D341Med (cell line): ENCODE data around the gene BTRC.

Experiments
- DNase-seq: peaks from one replicate; pipeline ENCODE4 v3.0.0; 2012; ENCODE audit warnings: low spot score

Gene BTRC

DNA sequence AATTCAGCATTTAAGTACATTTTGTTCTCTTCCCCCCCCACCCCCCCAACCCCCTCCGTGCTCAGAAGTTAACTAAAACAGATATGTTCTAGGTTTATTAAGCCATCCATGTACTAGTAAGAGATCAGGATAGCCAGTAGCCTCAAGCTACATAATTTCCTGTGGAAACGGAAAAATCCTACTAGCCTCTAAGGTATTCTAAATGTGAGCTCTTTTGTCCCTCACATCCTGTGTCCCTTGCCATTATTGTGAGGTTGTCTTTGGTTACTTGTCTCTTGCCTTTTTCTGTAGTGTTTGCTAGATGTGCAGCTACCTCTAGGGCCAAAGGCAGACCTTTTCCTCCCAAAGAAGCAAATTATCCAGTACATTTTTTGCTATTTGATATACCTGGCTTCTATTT lies 92.1 kb downstream of the BTRC start:
- DNase-seq, result no peak

DNA sequence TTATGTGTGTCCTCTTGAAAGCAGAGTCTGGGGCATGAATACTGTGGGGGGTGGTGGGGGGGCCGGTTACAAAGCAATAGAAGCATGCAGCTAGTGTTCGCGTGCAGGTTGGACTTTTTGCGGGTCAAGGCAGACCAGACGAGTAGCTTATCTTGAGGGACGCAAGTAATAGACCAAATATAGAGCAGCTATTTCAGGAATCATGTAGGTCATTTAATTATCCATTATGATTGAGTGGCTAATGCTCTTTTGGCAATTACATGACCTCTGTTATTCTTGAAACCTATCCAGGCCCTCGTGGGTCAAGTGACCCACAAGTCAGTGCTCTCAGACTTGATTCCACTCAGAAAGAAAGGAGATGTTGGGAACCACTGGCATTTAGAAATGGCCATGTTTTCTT lies 93.0 kb downstream of the BTRC start:
- DNase-seq, result no peak

DNA sequence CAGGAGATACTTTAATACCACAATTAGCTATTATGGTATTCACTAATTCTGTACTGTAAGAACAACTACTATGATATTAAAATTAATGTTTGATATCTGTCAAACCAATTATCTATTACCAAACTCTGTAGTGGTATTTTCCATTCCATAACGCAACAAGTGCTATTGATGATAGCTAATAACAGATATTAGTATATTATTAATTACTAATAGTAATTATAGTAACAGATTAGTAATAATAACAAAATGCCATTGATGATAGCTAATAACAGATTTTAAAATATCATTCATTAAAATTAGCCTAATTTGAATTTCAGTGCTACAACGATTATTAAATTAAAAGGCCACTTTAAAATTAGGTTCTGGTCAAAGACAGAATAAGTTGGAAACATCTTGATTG lies 93.5 kb downstream of the BTRC start:
- DNase-seq, result no peak

DNA sequence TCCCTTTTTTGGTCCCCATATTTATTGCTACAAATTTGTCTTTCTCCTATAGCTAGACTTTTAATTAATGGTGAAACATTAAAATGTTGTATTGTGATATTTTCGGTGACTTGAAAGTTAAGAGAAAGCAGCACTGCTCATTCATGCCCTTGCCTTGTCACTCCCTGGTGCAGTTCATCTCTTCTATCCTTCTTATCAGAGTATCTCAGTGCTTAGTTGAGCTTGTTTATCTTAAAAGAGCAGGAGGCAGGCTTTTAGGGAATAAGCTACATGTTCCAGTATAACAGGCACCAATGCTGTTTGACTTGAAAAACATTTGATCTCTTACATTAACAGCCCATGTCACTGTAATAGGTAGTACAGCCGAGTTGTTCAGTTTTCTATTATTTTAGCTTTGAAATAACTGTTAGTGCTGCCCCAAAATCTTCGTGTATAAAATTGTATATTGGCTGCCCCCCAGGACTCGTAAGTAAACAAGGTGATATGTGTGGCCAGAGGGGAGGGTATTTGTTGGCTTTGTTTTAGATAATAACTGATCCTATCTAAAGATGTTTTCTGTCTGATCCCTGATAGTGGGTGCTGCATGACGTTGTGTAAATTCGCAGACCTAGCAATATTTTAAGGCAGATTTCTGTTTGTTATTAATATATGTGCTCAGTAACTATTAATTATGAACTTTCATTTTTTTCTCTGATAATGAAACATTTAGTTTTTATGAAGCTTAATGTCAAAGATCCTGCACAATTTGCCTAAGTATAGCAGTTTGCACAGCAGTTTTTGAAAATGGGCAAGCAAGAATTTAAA lies 96.5 kb downstream of the BTRC start:
- no peak for DNase-seq

DNA sequence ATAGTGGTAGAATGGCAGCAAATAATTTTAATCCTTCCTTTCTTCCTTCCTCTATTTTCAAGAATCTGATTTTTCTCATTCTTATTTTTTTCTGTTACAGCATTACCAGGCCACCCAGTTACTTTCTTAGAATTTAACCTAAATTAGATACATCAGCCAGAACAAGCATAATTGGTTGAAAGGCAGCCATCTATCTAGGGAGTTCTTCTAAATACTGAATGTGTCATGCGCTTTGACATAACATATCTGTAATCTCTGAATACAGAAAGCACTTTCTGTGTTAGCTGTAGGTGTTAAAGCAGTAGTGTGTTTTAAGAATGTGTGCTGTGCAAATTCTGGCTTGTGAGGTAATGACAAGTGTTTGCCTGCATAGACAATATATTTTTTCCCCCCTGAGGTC lies 97.3 kb downstream of the BTRC start:
- no peak for DNase-seq

DNA sequence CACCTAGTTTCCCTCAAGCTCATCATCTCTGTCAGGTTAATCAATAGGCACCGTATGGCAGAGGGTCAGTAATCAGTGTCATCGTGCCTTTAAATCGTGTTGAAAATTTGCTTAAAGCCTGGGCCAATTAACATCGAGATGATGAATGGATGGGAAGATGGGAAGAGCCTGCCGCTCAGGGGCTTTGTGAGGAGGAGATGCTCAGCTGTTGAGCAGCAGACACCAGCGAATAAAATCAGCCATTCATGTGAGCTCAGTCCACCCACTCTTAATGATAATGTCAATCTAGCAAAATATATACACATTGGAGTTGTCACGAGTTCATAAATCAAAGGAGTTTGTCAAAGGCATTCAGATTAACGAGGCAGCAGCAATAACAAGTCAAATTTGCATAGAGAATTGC lies 97.7 kb downstream of the BTRC start:
- DNase-seq, result no peak

DNA sequence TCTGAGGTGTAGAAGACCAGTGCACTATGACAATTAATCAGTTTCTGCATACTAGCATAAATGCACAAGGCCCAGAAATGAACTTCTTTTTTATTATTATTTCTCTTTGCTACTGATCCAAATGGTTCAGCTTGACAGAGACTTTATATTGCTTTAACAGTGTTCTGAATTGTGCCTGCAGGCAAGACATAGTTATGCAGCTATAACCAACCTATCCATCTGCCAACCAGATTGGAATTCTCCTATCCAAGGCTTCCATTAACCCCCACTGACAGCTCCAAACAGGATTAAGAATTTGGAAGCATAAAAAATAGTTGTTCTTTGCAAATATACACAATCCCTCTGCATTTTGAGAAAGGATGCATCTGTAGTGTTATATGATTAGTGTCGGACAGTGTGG lies 98.2 kb downstream of the BTRC start:
- no peak for DNase-seq

DNA sequence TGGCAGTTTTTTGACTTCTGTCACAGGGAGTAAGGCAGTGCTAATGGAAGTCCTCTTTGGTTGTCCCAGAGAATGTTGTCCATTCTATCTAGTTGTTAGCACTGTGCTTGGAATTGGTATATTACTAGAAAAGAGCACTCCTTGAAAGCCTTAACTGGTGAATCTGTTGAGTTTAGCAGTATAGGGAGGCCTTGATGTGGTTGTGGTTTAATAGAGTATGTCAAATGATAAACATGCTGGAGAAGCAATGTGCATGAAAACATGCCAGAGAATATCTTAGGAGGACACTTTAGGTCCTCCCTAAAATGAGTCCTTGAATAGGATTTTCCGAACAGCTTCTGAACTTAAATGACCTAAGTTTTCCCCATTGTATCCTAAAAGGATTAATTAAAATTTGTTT lies 98.6 kb downstream of the BTRC start:
- no peak for DNase-seq

DNA sequence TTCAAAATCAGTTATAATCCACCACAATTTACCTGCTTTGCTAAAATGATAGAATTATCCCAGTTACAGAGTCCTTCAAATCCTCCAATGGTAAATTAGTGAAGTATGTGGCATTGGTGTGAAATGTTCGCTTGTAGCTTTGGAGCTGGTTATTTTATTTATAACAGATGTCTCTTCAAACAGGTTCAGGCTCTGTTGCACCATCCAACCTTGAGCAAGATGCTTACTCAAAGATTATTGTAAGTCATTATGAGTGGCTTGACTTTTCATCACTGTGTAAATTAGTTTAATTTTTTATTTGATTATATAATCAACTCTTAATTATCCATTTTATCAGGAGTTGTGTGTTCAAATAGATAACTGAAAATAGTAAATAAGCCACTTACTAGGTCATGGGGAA lies 99.4 kb downstream of the BTRC start:
- DNase-seq, result no peak

DNA sequence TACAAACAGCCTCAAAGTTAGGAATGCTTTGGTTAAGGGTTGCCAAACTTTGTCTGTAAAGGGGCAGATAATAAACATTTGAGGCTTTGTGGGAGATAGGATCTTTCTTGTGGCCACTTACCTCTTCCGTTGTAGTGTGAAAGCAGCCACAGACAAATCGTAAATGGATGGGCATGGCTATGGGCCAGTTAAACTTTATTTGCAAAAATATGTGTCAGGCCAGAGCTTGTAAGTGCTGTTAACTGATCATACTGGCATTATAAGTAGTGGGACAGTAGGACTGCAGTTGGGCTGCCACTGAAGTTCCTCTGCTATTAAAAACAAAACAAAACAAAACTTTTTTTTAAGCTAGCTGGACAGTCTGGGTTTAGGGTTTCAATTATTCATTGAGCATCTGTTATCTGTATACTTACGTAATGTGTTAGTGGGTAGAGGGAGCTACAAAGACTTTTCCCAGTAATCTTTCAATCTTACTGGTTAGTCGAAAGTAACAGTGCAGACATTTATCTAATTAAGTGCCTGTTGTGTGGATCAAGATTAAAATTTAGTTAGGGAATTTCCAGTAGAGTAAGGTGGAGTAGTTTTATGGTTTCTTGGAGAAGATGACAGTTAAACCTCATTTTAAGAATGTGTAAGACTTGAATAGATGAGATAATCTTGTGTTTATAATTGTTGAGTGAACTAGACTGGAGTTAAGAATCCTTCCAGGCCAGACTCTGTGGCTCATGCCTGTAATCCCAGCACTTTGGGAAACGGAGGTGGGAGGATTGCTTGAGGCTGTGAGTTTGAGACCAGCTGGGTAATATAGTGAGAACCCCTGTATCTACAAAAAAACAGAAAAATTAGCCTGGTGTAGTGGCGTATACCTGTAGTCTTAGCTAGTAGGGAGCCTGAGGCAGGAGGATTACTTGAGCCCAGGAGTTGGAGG lies 100.1 kb downstream of the BTRC start:
- DNase-seq, result no peak

DNA sequence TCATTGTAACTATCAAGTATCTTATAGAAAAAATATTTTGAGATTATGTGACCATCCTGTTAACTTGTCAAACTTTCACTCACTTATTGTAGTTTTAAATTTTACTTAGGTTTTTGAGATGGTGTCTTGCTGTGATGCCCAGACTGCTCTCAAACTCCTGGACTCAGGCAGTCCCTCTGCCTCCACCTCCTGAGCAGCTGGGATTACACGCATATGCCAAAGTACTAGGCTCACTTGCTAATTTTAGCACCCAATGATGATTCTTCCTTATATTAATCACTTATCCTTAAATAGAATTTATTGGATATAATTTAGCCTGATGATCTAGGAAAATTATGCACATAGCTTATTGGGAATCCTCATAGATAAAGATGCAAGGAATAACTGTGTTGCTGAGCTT lies 104.9 kb downstream of the BTRC start:
- no peak for DNase-seq

DNA sequence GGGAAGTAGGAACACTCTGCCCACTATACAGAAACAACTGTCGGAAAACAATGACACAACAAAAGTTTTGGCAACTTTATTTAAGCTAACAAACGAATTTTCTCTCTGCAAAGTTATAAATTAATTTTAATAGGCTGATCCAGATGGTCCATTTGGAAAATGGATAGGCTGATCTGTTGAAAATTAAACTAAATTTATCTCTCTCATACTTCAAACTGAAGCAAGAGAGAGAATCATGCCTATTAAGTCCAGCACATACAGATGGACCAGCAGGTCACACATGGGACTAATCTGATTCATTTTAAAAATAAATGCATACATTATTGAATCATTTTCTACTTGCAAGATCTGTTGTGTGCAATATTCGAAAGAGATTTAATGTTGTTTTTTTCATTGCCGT lies 110.1 kb downstream of the BTRC start:
- no peak for DNase-seq

DNA sequence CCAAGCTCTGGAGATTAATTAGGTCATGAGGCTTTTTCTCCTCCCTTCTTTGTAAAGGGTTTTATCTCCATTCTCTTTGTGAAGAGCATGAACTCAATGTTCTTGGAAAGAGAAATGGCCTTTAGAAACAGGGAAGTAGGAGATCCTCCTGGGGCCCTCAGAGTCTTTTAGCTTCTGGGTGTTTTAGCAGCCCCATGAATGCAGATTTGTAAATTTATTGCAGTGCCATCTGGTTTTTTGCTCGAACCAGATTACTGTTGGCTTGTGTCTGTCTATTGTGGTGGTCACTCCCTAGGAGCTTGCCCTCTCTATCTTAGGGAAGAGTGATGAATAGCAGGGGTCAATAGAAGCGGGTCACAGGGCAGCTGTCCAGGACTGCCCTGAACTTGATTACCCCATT lies 110.6 kb downstream of the BTRC start:
- DNase-seq, result no peak

DNA sequence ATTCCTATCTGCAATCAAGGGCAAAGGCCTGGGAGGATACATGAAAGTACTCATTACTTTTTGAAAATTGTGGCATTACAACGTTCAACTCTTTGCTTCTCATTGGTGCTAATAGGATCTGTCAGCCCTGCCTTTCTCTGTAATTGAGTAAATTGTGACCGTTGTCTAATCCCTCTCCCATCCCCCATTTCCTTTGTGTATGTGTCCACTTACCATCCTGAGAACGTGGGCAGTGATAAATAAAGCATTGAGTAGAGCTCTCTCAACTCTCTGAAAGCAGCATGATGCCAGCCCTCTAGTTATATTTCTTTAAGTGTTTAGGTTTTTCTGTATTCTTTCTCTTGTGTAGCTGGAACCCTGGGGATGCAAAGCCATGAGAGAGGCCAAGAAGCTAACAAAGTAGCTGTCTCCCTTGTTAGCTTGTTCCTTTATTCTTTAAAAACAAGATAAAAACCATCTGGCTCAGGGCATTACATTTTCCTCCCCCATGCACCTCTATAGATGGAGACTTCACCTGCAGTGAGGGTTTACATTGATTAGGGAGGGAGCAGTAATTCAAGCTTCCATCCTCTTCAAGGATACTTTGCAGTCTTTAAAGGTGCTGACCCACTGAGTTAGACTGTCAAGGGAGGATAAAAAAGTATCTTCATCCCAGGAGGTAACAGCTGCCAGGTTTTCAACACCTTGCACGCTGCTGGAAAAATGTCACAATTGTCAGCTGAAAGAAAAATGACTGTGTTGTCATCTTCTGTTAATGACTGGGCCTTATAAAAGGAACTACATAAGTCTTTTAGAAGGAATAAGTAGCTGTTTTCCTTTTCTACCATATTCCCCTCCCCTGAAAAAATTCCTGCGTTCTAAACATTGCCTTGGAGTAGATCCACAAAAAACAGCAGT lies 112.3 kb downstream of the BTRC start:
- DNase-seq, result no peak

DNA sequence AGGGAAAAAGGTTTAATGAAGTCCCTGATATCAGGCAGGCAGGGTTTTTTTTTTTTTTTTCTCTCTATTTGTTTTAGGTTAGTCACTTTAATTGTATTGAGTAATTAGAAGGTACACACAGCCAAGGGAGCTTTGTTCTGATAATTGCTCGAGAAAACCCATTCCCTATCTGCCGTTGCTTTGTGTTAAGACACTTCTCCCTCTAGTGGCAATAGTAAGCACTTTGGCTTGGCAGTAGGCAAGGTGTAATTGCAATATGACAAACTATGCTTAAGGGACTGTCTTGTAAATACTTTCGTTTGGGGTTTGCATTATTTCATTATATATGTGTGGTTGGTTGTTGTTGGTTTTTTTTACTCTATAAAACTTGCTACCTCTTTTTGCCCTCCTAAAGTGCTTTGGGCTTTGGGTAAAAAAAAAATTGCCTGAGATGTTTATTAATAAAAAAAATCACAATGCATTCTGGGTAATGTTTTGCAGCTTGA lies 113.4 kb downstream of the BTRC start:
- DNase-seq, result peak; percentile 55

DNA sequence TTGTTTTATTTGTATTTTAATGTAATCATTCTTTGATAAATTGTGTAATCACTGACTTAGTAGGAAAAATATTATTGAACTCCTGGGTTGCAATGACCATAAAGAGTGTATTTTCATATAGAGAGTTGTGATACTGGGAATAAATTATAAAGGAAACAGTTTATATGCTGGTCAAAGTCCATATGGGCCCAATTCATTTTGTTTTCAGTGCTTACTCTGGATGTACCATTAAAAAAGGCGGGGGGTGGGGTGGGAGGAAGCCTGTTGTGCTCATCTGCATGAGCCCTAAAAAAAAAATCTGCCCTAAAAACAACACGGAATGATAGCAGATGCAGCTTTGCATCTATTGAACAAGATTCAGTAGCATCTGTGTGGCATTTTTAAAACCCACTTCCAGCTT lies 114.2 kb downstream of the BTRC start:
- no peak for DNase-seq

DNA sequence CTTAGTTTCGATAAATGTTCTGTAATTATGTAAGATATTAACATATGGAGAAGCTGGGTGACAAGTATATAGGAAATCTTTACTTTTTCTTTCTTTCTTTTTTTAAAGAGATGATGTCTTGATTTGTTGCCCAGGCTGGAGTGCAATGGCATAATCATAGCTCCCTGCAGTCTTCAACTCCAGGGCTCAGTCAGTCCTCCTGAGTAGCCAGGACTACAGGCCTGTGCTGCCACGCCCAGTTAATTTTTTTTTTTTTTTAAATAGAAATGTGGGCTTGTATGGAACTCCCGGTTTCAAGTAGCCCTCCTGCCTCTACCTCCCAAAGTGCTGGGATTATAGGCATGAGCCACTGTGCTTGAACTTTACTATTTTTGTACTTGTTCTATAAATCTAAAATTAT lies 122.4 kb downstream of the BTRC start:
- no peak for DNase-seq

DNA sequence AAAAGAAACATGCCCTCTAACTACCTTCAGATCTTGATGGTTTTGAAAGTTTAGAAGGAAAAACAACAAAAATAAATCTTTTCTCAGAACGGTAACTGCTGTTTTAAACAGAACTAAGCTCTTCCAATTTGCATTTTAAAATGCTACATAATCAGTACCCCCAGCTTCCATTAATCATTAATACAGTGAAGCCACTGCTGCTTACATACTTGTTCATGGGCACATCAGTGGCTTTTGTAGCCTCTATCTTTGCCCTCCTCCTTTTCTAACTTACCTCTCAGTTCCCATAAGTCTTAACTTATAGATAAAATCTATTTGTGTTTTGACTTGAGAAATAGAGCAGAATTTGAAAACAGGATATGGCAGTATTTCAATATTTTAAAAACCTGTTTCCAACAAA lies 125.0 kb downstream of the BTRC start:
- no peak for DNase-seq

DNA sequence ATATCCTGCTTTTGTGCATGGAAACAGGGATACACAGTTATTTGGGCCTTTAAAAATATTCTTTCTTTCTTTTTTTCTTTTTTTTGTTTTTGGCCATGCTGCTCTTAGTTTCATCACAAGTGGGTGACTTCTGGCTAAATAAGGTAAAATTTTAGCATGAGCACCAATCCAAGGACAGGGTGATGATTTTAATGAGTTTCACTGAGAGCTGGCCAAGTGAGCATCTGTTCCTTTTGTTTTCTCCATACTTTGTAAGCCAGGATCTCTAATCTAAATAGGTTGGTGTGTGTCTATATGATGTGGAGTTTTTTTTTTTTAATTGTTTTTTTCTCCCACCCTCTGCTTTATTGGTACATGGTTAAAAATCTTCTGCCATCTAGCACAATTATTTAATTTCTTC lies 127.3 kb downstream of the BTRC start:
- DNase-seq, result no peak

DNA sequence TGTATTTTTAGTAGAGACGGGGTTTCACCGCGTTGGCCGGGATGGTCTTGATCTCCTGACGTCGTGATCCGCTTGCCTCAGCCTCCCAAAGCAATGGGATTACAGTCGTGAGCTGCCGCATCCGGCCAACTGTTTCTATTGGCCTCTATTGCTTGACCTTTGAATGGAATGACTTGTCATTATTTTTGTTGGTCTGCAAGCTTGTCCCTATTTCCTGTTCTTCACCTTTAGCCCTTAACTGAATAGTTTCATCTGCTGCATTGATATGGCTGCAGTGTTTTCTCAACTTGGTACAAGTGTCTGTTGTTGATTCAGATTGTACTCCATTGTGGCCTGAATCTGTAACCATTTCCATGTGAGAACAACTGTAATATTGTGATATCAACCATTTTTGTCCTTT lies 128.6 kb downstream of the BTRC start:
- DNase-seq, result no peak

DNA sequence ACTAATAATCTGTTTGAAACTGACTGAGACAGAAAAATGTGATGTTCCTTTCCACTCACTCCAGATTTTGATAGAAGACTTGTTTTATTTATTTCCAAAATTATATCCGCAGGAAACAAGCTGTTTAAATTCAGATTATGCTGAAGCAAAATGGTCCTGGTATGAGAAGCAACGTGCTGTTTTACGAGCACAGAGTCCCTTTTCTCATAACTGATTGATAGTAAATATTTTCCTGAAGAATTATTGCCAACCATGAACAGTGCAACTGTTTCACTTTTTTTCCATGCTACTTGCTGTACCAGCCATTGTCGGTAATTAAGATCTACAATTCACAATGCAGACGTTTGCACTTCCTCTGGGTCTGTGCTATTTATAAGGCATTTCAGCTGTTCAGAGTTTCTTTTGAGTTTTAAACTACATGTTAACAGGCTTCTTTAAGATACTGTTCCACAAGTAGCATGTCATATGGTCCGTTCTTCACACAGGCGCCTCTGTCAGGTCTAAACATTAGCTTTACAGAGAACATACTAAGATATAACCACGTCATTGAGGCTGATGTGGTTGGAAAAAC lies 130.3 kb downstream of the BTRC start:
- no peak for DNase-seq

DNA sequence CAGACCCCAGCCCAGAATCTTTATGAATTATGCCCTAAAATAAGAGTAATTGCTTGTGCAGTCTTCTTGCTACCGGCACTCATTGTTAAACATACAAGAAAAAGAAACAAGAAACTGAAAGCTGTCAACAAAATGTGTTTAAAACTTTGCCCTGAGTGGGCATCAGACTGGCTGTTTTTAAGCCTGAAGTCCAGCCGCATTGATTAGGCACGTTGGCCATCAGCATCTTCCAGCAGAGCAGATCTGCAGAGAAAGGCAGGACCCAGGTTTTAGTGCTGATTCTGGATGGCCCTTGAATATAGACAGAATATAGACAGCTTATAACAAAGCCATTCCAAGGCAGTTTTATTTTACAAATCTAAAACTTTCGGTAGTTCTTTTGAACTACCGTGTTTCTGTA lies 131.2 kb downstream of the BTRC start:
- DNase-seq, result no peak
